Activated CD8-positive, alpha-beta memory T cell treated with anti-CD3 and anti-CD28 coated beads, Interleukin-2, amount 50 U/mL, for 24 hours (primary cell): ENCODE data around the gene COL15A1.

Experiments
- DNase-seq: peaks from one replicate; pipeline ENCODE4 v3.0.0-alpha.2; 2020; ENCODE audit errors: extremely low read depth

COL15A1 gene

DNA sequence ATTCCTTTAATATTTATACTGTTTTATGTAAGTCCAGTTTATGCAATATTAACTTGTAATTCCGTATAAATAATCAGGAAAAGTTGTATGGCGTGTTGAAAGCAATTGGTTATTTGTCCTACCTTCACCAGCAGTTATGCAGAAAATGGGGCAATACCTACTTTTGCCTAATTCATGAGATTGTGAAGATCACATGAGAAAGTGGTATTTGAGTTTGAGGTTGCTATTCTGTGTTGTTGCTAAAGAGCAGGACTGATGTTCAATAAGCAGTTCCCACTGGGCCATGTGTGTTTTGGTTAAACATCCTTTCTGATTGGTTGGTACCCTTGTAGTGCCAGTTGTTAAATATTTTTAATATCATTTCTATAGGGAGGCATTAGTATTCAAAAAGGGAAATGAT is 164.4 kb downstream of the COL15A1 start:
- DNase-seq: no peak

DNA sequence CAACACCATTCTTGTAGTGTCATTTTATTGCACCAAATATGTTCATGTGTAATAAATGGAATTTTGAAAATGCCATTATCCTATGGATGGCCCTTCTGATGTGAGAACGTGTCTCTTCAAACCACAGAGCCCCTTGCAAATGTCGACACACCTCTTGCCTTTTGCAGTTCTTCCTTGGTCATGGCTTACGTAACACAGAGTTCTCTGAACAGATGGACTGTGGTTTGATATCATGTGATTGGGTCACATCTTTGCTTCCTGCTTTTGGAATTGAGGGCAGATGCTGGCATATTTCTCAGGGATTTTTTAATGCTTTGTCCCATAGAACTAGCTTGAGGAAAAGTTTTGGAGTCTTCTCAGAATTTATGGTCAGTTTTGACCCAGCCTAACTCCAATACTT is 165.8 kb downstream of the COL15A1 start:
- no peak for DNase-seq

DNA sequence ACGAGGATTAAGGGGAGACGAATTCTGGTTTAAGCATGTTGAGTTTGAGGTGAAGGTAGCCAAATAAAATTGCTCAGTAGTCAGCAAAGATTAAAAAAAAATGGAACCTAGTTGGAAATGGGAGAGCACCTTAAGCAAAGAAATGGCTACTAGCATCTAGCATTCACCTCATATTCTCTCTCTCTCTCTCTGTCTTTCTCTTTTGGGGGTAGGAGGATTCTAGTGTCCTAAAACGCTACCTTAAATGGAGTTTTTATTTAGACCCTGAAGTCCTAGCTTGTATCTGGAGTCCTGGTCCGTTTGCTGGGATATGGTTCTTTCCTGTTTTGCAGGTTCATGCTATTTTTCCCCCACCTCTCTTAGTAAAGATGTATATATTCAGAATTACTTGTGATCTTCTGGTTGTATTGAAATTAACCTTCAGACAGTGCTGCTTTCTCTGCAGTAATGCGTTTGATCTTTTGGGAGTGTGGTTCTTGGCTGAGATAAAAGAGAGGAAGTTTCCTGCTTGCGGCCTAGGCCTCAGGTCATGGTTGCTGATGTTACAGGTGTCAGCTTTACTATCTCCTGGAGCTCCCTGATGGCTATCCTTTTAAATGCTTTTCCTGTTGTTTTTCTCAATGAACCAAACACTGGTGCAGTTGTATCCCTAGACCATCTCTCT is 169.2 kb downstream of the COL15A1 start:
- no peak for DNase-seq

DNA sequence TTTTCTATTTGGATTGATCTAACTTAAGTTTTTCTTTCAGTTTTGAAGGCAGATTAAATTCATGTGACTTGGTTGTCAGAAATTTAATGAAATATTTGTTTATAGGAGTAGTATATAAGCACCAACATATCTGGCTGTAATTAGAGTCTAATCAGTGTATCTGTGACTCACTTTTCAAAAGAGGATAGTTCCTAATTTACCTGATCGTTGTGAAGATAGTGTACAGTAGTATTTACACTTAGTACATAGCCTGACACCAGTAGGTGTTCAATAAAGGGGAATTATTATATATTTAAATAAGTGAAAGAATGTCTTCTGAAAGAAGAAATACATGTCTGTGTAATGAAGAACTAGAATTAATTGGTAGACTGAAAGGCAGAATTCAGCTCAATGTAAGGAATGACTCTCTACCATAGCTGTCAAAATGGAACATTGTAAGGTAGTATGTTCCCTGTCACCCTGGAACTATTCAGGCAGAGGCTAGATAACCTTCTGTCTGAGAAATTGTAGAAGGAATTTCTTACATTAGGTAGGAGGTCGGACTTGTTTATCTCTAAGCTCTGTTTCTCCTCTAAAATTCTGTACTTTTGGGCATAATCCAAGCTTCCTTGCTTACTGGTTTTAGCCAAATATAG is 169.8 kb downstream of the COL15A1 start:
- DNase-seq: no peak

DNA sequence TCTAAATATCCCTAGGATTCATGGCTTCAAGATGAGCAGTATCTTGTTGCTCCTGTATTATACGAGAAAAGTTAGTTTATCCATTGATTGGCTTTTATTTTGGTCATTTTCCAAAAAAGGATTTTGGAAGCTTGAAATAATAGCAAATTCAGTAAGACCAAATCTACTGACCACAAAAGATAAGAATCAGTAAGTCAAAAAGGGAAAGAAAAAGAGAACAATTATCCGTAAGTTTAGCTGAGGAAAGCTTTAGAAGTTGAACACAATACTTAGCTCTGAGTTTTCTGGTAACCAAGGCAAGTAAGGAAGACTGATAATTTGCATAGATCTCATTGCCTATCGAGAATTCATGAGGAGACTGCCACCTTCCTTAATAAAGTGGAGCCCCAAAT is 170.3 kb downstream of the COL15A1 start:
- no peak for DNase-seq

DNA sequence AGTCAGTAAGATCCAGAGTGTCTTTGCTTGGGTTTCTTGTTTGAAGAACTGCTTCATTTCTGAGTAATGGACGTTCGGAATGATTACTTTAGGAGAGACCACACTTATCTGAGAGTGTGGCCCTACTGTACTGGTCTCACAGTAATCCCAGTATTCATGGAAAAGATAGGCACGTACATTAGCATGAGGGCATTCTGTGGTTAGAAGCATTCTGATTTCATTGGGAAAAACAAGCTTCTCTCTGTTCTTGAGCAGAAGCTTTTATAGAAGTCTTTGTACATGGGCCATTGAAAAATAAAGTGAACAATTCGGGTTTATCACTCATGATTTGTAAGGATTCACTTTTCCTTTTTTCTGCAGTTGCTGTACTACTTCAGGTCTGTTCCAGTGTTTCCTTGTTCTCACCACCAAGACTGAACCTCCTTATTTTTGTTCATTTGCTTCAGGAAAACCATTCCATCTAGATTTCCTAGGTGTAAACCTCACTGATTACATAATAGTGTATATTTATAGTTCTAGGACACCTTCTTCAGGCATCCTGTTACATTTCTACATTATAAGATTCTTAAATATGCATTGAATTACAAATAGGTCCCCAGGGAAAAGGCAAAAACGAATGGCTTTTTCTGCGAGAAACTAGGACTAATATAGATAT is 171.3 kb downstream of the COL15A1 start:
- DNase-seq: no peak

DNA sequence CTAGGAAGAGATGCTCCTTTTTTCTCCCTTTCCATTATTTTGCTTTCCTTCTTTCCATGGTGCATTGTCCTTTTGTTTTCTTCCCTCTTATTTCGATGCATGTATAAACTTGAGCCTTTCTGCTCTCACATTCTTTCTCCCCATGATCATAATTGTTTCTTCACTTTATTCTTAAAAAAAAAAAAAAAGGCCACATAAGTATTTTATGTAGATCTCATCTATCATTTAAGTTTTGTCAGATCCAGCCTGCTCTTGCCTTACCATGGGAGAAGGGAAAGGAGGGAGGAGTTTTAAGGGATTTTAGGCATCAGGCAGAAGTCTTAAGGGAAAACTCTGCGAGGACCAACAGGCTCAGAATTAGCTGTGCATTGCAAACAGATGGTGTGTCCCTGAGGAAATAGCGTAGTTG is 172.3 kb downstream of the COL15A1 start:
- no peak for DNase-seq

DNA sequence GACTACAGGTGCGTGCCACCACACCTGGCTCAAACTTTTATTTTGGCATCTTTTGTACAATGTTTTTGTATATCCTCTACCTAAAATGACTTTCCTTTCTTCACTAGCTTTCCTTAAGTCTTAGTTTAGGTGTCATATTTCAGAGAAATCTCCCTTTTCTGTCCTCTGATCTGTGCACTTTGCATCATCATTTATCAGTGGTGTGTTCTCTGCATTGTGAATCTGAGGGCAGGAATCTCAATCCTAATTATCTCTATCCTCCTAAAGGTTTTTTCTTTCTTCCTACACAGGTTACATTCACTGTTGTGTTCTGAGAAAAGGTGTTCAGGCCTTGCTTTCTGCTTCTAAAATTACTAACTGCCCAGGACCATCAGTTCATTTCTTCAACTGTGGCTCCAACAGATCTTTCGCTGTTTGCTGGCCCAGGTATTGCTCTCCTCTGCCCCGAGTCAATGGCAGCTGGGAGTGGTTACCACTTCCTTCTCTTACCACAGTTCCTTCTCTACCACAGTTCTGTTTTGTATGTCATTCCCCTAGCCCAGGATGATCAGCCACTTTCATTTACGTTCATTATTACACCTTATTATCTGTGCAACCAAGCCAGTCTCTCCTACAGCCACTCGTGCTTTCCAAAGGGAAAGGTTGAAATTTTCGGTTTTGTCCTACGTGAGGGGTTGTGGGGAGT is 175.2 kb downstream of the COL15A1 start:
- no peak for DNase-seq

DNA sequence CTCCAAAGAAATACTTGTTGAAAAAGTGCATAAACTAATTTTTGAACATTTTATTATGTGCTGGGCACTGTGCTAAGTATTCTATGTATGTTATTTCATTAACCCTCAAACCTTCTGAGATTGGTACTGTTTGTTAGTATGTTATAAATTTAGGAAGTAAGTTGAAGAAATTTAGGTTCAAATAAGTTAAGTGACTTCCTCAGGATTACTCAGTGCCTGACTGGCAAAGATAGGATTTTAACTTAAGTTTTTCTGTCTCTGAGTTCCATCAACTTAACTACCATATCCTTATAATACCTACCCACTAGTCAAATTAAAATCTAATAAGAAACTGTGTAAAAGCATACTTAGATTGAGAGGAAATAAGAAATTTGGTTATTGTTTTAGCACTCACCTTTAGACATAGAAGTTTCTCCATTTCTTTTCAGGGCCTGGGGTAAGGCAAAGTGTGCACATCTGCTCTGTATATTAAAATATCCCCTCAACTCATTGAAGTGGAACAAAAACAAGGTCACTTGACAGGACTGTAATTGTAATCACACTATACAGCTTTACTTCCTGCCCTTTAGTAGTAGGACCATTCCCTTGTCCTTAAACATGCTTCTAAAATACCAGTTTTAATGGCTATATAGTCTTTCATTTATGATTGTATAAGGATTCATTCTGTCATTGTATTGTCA is 176.4 kb downstream of the COL15A1 start:
- DNase-seq: no peak
